Breast epithelium (tissue), 3 donors: Measurements from ENCODE around the gene FATE1.

Experiments used
- CTCF ChIP-seq, 3 donors: fragments of 450-650 bp; IDR thresholded peaks; one replicate each; pipeline ENCODE4 v1.5.1; 2016 to 2017; ENCODE audit warnings: antibody characterized with exemption in 3 of 3, mild to moderate bottlenecking in 3 of 3, moderate library complexity in 3 of 3
- POLR2A ChIP-seq: fragments of 450-650 bp; IDR thresholded peaks from one replicate; pipeline ENCODE4 v1.6.1; 2016; ENCODE audit warnings: antibody characterized with exemption, mild to moderate bottlenecking, moderate library complexity
- POLR2AphosphoS5 ChIP-seq, 3 donors: sonication (generic); formaldehyde crosslinking; IDR thresholded peaks; one replicate each; pipeline ENCODE4 v1.6.1; 2017; ENCODE audit warnings: antibody characterized with exemption in 3 of 3

DNA sequence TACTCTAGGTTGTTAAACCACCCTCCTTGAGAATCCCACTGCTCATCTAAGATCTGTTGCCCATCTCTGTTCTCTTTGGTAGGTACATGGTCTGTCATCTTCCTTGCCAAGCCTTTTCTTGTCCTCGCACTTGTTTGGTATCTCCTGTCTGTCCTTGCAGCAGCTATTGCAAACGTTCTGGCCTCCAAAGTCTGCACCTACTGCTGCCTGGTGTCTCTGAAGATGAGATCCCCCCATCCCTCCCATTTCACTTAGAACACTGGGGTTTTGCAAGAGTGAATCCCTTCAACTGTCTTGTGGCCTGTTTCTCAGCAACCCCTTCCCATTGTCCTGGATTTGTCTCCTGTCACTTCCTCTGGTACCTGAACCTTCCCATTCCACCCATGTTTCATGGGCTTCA is 19.4 kb downstream of the FATE1 start:
- TF ChIP-seq CTCF (IDR thresholded peaks at IDR 0.05) = no peak
- no peak for TF ChIP-seq POLR2AphosphoS5 (IDR thresholded peaks at IDR 0.05)
- no peak for TF ChIP-seq POLR2A
